Activated T-helper 9 cell treated with anti-CD3 and anti-CD28 coated beads, Interleukin-2, amount 50 U/mL, for 16 hours (primary cell): Measurements from ENCODE around the gene TIPARP.

ENCODE experiments used
- DNase-seq: peaks from one replicate; pipeline ENCODE4 v3.0.0-alpha.2; 2020; ENCODE audit warnings: low read depth

TIPARP gene

GRCh38 chr3:156741935-156742334 is 67.5 kb downstream of the TIPARP start:
- no peak for DNase-seq

GRCh38 chr3:156742401-156742800 is 68.0 kb downstream of the TIPARP start:
- no peak for DNase-seq

GRCh38 chr3:156743859-156744258 is 69.5 kb downstream of the TIPARP start:
- DNase-seq: no peak

GRCh38 chr3:156744631-156745030 is 70.2 kb downstream of the TIPARP start:
- no peak for DNase-seq

- DNase-seq: no peak
These were observed 71.4 kb downstream of the TIPARP start for GRCh38 chr3:156745766-156746165.

- no peak for DNase-seq
These were observed 72.7 kb downstream of the TIPARP start for GRCh38 chr3:156747046-156747445.

GRCh38 chr3:156749244-156749643 is 74.9 kb downstream of the TIPARP start:
- DNase-seq: no peak

- DNase-seq: no peak
These were observed 75.9 kb downstream of the TIPARP start for GRCh38 chr3:156750191-156750873.

GRCh38 chr3:156750874-156751245 is 76.5 kb downstream of the TIPARP start:
- no peak for DNase-seq

GRCh38 chr3:156751461-156752025 is 77.2 kb downstream of the TIPARP start:
- no peak for DNase-seq
